Neuronal stem cell (in vitro differentiated cells): ENCODE results near the gene ATP8A2.

Experiments used
- DNase-seq: peaks from one replicate; pipeline ENCODE4 v3.0.0-alpha.2; 2013; ENCODE audit warnings: low spot score
- H2AFZ ChIP-seq: one replicate; pipeline ENCODE4 v1.6.1; 2013; ENCODE audit warnings: mild to moderate bottlenecking, low read length, inconsistent platforms
- H2AK5ac ChIP-seq: 2 replicates; pipeline ENCODE4 v1.6.1; 2013; ENCODE audit warnings: low read depth, mild to moderate bottlenecking, inconsistent platforms, low read length, moderate library complexity, mixed read lengths
- H2BK120ac ChIP-seq: 2 replicates; pipeline ENCODE4 v1.6.1; 2013; ENCODE audit warnings: low read depth, mild to moderate bottlenecking, inconsistent platforms, low read length, moderate library complexity, mixed read lengths
- H2BK12ac ChIP-seq: one replicate; pipeline ENCODE4 v1.6.1; 2013; ENCODE audit warnings: low read length, inconsistent platforms
- H2BK15ac ChIP-seq: 2 replicates; pipeline ENCODE4 v1.6.1; 2013; ENCODE audit warnings: mild to moderate bottlenecking, low read length, inconsistent platforms, mixed read lengths
- H2BK5ac ChIP-seq: one replicate; pipeline ENCODE4 v1.6.1; 2013; ENCODE audit warnings: inconsistent platforms, mild to moderate bottlenecking, low read length, moderate library complexity
- H3K14ac ChIP-seq: one replicate; pipeline ENCODE4 v1.6.1; 2013; ENCODE audit warnings: low read length, inconsistent platforms
- H3K18ac ChIP-seq: 2 replicates; pipeline ENCODE4 v1.6.1; 2013; ENCODE audit warnings: low read length, inconsistent platforms
- H3K23ac ChIP-seq: 2 replicates; pipeline ENCODE4 v1.6.1; 2013; ENCODE audit warnings: low read depth, mild to moderate bottlenecking, mixed read lengths, low read length, inconsistent platforms; ENCODE audit not compliant: poor library complexity
- H3K27ac ChIP-seq: replicated peaks from 3 replicates; pipeline ENCODE4 v1.5.1; 2013; ENCODE audit warnings: low read length, inconsistent platforms
- H3K27me3 ChIP-seq, 3 experiments: 2 replicates each; pipeline ENCODE4 v1.6.1; 2013; ENCODE audit warnings: low read length in 3 of 3, mild to moderate bottlenecking in 2 of 3, inconsistent platforms in 1 of 3, low read depth in 1 of 3, mixed read lengths in 1 of 3, moderate library complexity in 1 of 3; ENCODE audit not compliant: control insufficient read depth in 3 of 3, insufficient read depth in 3 of 3
- H3K36me3 ChIP-seq, 2 donors: replicated peaks in 1 of 2; 2 replicates each; pipeline ENCODE4 v1.6.1; 2013; ENCODE audit warnings: low read length in 2 of 2; ENCODE audit not compliant: control insufficient read depth in 2 of 2, insufficient read depth in 2 of 2
- H3K4ac ChIP-seq: 2 replicates; pipeline ENCODE4 v1.6.1; 2013; ENCODE audit warnings: inconsistent platforms, mild to moderate bottlenecking, low read length, moderate library complexity
- H3K4me1 ChIP-seq, 2 donors: 1 replicate in 1 of 2; 2 replicates in 1 of 2; pipeline ENCODE4 v1.6.1; 2013; ENCODE audit warnings: low read length in 2 of 2, low read depth in 1 of 2; ENCODE audit not compliant: control insufficient read depth in 2 of 2, insufficient read depth in 1 of 2
- H3K4me2 ChIP-seq: one replicate; pipeline ENCODE4 v1.6.1; 2013; ENCODE audit warnings: mild to moderate bottlenecking, low read length, inconsistent platforms; ENCODE audit not compliant: insufficient read depth, poor library complexity, severe bottlenecking
- H3K4me3 ChIP-seq, 2 donors: 2 replicates each; pipeline ENCODE4 v1.5.1; 2013; ENCODE audit warnings: low read length in 2 of 2, mild to moderate bottlenecking in 2 of 2, inconsistent platforms in 1 of 2, moderate library complexity in 1 of 2
- H3K79me1 ChIP-seq: one replicate; pipeline ENCODE4 v1.6.1; 2013; ENCODE audit warnings: low read depth, mild to moderate bottlenecking, inconsistent platforms, low read length, moderate library complexity
- H3K9ac ChIP-seq: one replicate; pipeline ENCODE4 v1.6.1; 2013; ENCODE audit warnings: mild to moderate bottlenecking, low read depth, low read length, inconsistent platforms; ENCODE audit not compliant: poor library complexity
- H3K9me3 ChIP-seq, 2 donors: replicated peaks in 1 of 2; 2 replicates each; pipeline versions ENCODE3 to v1.6.1; 2013; ENCODE audit warnings: low read length in 2 of 2, mild to moderate bottlenecking in 2 of 2, inconsistent platforms in 1 of 2, low read depth in 1 of 2, mixed read lengths in 1 of 2, moderate library complexity in 1 of 2; ENCODE audit not compliant: control insufficient read depth in 2 of 2, insufficient read depth in 1 of 2
- H4K8ac ChIP-seq: one replicate; pipeline ENCODE4 v1.6.1; 2013; ENCODE audit warnings: low read depth, mild to moderate bottlenecking, inconsistent platforms, low read length, moderate library complexity
- H4K91ac ChIP-seq: one replicate; pipeline ENCODE4 v1.6.1; 2013; ENCODE audit warnings: low read length, low read depth, mild to moderate bottlenecking, inconsistent platforms; ENCODE audit not compliant: poor library complexity
- WGBS, 2 donors: extraction: QIAGEN DNeasy Blood & Tissue Kit; methylation state at CpG; one replicate each; pipeline ENCODE4 v1.1.7; 2013; ENCODE audit warnings: missing lambda C conversion rate in 2 of 2, mixed read lengths in 1 of 2; ENCODE audit not compliant: insufficient read length in 2 of 2, insufficient replicate concordance in 1 of 2; ENCODE audit errors: extremely low coverage in 2 of 2; 5-methylcytosine and 5-hydroxymethylcytosine counted together

Gene ATP8A2

GRCh38 chr13:25352230-25352629 is 19.5 kb upstream of the ATP8A2 start:
- no peak overlapping the region for H2AK5ac ChIP-seq
- no peak overlapping the region for H3K9ac ChIP-seq
- no peak overlapping the region for H3K4ac ChIP-seq
- H3K4me1 ChIP-seq, result peaks cover 0 to 3% of the 10 kb centered on the region in 2 donors
- no peaks in the 10 kb centered on the region for H3K27me3 ChIP-seq
- no peak for DNase-seq
- H3K9me3 ChIP-seq, result no peaks in the 10 kb centered on the region
- no peak overlapping the region for H4K8ac ChIP-seq
- H3K79me1 ChIP-seq, result no peaks in the 10 kb centered on the region
- H4K91ac ChIP-seq, result no peak overlapping the region
- no peak overlapping the region for H3K18ac ChIP-seq
- no peak overlapping the region for H2AFZ ChIP-seq
- no peak overlapping the region for H2BK120ac ChIP-seq
- no peak overlapping the region for H3K4me2 ChIP-seq
- H3K23ac ChIP-seq, result no peak overlapping the region
- H2BK15ac ChIP-seq, result no peak overlapping the region
- no peak overlapping the region for H2BK5ac ChIP-seq
- H3K14ac ChIP-seq, result no peak overlapping the region
- no CpG with 5 or more reads among the region's 3 CpGs for WGBS, 2 donors
- H2BK12ac ChIP-seq, result no peak overlapping the region
- H3K27ac ChIP-seq, result no peak overlapping the region
- H3K36me3 ChIP-seq, result no peaks in the 10 kb centered on the region
- no peak overlapping the region for H3K4me3 ChIP-seq

DNA sequence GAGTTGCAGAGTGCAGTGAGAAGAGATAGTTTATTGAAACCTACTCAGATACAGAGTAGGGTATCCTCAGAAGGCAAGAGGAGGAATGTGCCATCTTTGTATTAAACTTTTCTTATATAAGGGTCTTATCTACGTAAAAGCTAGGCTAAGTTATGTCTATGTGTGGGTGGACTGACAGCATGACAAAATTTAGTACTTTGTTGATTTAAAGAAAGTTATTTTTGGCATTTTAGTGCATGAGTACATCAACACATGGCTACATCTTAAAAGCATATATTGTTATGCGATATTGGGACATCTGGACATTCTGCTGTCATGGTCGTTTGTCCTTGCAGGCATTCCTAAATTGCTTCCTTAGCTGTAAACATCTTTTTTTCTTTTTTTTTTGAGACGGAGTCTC is 19.0 kb upstream of the ATP8A2 start:
- no CpG with 5 or more reads among the region's 4 CpGs for WGBS, 2 donors
- H3K14ac ChIP-seq, result no peak overlapping the region
- no peaks in the 10 kb centered on the region for H3K27me3 ChIP-seq
- DNase-seq, result no peak
- H3K4me1 ChIP-seq, result peaks cover 0 to 3% of the 10 kb centered on the region in 2 donors
- no peak overlapping the region for H3K4me2 ChIP-seq
- no peak overlapping the region for H3K4ac ChIP-seq
- H3K79me1 ChIP-seq, result no peaks in the 10 kb centered on the region
- no peak overlapping the region for H4K91ac ChIP-seq
- H2BK5ac ChIP-seq, result no peak overlapping the region
- H2AFZ ChIP-seq, result no peak overlapping the region
- H2BK120ac ChIP-seq, result no peak overlapping the region
- no peak overlapping the region for H2BK12ac ChIP-seq
- no peak overlapping the region for H2AK5ac ChIP-seq
- no peaks in the 10 kb centered on the region for H3K9me3 ChIP-seq
- no peak overlapping the region for H3K27ac ChIP-seq
- H3K9ac ChIP-seq, result no peak overlapping the region
- no peak overlapping the region for H3K18ac ChIP-seq
- no peak overlapping the region for H3K23ac ChIP-seq
- H4K8ac ChIP-seq, result no peak overlapping the region
- H3K36me3 ChIP-seq, result no peaks in the 10 kb centered on the region
- no peak overlapping the region for H3K4me3 ChIP-seq
- H2BK15ac ChIP-seq, result no peak overlapping the region

- Histone ChIP-seq H3K27ac (no peak overlapping the region), H3K9me3 (no peaks in the 10 kb centered on the region), H4K8ac (no peak overlapping the region), H4K91ac (no peak overlapping the region), H3K4ac (no peak overlapping the region), H3K9ac (no peak overlapping the region), H3K14ac (no peak overlapping the region), H3K79me1 (no peaks in the 10 kb centered on the region), H3K36me3 (no peaks in the 10 kb centered on the region), H2BK12ac (no peak overlapping the region), H3K18ac (no peak overlapping the region), H2AK5ac (no peak overlapping the region), H3K4me3 (no peak overlapping the region), H3K4me1 (peaks cover 0 to 3% of the 10 kb centered on the region in 2 donors), H3K4me2 (no peak overlapping the region), H3K23ac (no peak overlapping the region), H2AFZ (no peak overlapping the region), H2BK15ac (no peak overlapping the region), H3K27me3 (no peaks in the 10 kb centered on the region), H2BK5ac (no peak overlapping the region), H2BK120ac (no peak overlapping the region)
- no CpG with 5 or more reads among the region's 4 CpGs for WGBS, 2 donors
- DNase-seq, result no peak
Measured at GRCh38 chr13:25353344-25353743, 18.4 kb upstream of the ATP8A2 start.

DNA sequence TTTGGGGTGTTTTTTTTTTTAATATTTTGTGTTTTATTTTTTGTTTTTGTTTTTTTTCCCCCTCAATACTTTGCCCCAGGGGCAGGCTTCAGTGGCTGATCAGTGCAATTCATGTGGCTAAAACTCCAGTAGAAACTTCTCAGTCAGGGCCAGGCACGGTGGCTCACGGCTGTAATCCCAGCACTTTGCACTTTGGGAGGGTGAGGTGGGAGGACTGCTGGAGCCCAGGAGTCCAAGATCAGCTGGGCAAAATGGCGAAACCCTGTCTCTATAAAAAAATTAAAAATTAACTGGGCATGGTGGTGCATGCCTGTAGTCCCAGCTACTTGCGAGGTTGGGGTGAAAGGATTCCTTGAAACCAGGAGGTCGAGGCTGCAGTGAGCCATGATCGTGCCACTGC is 17.4 kb upstream of the ATP8A2 start:
- Histone ChIP-seq H3K4me2 (no peak overlapping the region), H3K36me3 (no peaks in the 10 kb centered on the region), H3K4ac (no peak overlapping the region), H3K4me1 (peaks cover 0 to 1% of the 10 kb centered on the region in 2 donors), H2AK5ac (no peak overlapping the region), H2BK15ac (no peak overlapping the region), H4K8ac (no peak overlapping the region), H3K79me1 (no peaks in the 10 kb centered on the region), H3K14ac (no peak overlapping the region), H3K23ac (no peak overlapping the region), H2BK12ac (no peak overlapping the region), H4K91ac (no peak overlapping the region), H3K4me3 (no peak overlapping the region), H2BK5ac (no peak overlapping the region), H3K9ac (no peak overlapping the region), H3K9me3 (no peaks in the 10 kb centered on the region), H3K18ac (no peak overlapping the region), H3K27ac (no peak overlapping the region), H2AFZ (no peak overlapping the region), H3K27me3 (no peaks in the 10 kb centered on the region), H2BK120ac (no peak overlapping the region)
- no CpG with 5 or more reads among the region's 6 CpGs for WGBS, 2 donors
- DNase-seq, result no peak
